ELR (cell line): ENCODE results near the gene METTL18.

Source experiments
- DNase-seq: peaks from one replicate; pipeline ENCODE4 v3.0.0-alpha.2; 2015; ENCODE audit warnings: low read depth

METTL18 gene

DNA sequence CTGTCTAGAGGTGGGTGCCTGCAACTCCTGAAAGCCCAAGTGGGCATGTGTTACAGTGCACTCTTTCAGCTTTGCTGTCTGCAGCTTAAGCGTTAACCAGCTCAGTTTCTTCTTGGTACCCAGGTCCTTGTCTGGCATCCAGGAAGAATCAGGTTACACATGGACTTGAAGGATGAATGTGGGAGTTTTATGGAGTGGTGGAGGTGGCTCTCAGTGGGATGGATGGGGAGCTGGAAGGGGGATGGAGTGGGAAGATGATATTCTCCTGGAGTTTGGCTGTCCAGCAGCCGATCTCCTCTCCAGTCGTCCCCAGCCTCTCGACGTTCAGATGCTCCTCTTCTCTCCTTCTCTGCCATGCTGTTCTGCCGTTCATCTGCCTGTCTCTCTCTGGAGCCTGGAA is 9.4 kb downstream of the METTL18 start:
- no peak for DNase-seq

DNA sequence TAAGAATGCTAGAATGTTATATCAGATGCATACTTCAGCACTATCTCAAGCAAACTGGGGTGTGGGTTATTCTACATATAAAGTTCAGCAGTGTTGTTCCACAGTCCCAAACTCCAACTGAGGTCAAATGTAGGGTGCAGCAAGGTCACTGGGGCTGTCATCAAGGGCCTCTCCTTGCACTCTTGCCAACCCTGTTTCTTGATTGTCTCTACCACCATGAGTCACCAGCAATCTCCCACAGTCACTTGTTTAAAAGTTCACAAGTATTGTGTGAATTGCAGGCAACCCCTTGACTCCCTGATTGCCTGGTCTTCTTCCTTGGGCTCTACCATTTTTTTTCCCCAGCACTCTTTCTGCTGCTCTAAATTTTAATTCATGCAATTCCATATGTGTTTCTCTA is 10.6 kb downstream of the METTL18 start:
- no peak for DNase-seq

DNA sequence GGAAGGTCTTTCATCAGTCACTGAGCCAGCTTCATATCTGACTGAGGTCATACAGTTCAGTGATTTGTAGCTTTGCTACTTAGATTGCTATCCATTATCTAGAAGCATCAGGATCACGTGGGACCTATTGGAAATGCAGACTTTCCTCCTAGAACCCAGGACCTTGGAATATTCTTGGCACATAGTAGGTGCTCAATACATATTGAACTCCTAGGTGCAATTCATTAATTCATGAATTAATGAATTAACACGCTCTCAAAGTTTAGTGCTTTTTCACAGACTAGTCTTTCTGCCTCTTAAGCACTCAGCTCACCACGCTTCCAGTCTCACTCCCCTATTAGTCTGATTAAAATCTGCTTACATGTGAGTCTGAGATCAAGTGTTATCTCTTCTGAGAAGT is 12.1 kb downstream of the METTL18 start:
- no peak for DNase-seq

DNA sequence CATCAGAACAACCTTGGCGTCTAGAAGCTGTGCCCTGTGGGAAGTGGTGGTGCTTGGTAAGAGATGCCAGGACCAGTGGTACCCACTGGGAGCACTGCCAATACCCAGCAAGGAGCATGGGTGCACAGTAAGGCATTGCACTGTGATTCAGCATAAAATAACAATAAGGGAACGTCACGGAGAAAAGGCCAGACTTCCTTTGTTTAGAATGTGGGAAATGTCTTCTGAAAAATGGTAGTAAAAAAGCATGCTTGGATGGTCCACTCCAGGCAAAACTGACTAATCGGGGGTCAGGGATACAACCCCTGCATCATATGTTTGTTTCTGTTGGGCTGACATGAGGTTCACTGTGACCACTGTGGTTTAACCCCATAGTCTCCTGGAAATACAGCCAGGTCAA is 14.7 kb downstream of the METTL18 start:
- DNase-seq = peak; percentile 42

DNA sequence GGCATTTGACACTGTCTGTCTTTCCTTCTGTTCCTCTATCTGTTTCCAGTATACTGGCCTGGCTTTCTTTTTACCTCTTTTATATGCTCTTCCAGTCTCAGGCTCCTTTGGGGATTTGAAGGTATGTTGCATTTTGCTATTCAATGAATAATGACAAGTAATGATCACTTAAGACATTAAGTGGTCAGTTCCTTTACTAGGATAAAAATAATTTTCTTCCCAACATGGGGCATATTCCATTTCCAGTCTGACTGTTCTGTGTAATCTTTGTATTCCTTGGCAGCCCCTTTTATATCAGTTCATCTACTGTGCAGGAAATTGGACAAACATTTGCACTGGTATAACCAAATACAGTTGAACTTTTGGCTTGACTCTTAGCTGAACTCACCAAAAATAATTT is 15.6 kb downstream of the METTL18 start:
- no peak for DNase-seq

DNA sequence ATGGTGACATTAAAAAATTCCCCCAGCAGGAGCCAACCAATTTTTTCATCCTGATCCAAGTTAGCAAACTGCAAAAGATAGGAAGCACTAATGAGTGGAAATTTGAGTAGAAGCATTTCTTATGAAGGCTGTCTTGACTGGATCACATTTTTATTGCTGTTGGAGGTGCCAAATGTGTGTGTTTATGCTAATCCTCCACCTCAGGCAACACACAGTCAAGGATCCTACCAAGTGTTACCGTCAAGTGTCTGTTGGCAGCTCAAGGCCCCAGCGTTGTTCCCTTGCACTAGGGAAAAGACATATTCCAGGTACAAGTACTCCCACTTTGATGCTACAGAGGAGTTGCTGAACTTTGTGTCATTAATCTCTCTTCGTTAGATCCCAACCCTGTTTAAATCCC is 18.3 kb downstream of the METTL18 start:
- no peak for DNase-seq

DNA sequence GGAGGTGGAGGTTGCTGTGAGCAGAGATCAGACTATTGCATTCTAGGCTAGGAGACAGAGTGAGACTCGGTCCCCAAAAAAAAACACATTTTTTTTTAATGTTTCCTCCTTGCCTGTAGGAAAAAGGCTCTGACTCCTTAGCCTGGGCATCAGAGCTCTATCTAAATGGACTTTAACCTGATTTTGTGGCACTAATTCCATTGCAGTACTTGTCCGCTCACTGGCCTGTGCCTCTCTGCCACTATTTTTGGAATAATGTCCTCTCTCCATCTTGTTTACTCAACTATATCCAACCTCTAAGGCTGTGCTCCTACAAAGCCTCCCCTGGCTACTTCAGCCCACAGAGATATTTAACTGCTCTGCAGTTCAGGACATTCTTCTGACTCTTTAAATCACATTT is 26.5 kb downstream of the METTL18 start:
- no peak for DNase-seq

DNA sequence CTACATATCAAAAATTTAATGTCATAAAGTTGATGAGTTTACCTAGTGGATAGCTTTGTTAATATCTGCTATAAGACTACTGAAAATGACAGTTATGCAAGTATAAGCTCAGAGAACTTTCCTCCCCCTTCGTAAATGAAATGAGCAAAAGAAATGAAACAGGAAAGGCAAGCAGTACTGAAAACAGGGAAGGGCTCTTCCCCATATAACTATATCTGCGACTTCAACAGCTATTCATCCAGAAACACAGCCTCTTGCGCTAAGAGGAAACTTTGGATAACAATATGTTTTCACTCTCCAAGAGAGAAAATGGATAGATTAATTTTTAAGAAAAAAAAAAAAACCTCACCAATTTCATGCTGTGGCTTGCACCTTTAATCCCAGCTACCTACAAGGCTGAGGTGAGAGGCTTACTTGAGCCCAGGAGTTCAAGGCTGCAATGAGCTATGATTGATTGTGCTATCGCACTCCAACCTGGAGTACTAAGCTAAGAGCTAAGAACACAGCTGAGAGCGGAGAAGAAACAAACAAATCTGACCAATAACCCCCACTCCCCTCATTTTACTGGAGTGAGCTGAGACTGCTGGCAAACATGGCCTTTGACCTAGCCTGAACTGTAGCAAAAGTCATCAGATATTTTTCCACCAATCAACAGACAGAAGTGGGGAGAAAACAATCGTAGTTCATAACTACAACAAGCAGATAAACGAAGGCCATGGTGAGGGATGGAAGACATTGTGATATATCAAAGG is 29.0 kb downstream of the METTL18 start:
- DNase-seq = no peak

DNA sequence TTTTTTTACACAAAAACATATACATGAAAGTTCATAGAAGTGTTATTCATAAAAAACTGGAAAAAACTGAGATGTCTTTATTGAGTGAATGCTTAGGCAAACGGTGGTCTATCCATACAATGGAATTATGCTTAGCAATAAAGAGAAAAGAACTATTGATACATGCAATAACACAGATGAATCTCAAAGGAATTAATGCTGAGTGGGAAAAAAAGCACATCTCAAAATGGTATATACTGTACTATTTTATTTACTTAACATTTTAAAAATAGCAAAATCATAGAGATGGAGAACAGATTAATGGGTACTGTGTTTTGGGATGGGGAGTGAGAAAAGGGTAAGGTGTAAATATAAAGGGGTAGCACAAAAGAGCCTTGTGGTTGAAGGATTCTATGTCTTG is 29.8 kb downstream of the METTL18 start:
- DNase-seq = no peak

DNA sequence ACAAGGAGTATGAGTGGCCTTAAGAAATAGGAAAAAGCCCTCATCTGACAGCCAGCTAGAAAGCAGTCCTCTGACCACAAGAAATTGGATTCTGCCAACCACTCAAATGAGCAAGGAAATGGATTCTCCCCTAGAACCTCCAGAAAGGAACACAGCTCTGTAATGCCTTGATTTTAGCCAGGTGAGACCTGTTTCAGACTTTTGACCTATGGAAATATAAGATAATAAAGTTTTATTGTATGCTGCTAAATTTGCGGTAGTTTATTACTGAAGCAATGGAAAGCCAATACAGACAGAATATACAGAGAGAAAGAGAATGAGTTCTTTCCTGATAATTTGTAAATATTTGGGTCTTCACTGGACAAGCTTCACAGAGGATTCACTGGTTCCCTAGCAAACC is 32.0 kb downstream of the METTL18 start:
- no peak for DNase-seq

DNA sequence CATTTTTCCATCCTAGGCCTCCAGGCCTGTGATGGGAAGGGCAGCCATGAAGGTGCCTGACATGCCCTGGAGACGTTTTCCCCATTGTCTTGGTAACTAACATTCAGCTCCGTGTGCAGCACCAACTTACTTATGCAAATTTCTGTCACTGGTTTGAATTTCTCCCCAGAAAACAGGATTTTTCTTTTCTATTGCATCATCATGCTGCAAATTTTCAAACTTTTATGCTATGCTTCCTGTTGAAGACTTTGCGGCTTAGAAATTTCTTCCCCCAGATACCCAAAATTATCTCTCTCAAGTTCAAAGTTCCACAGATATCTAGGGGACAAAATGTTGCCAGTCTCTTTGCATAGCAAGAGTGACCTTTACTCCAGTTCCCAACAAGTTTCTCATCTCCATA is 35.7 kb downstream of the METTL18 start:
- DNase-seq = no peak

DNA sequence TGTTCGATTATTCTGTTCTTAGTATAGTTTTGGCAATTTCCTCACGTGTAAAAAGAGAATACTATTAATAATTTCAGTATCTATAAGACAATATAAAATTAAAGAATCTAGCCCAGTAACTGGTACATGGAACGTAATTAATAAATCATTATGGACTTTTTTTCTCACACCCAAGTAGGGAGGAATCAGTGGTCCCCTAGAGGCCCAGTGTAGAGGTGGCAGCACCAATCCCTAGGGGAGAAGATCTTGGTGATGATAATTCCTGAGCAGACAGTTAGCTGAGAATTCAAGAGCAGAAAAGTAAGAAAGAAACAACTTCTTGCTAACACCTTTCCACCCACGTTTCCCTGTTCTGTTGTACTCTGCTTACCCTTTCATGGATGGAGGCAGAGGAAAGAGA is 41.2 kb downstream of the METTL18 start:
- no peak for DNase-seq

DNA sequence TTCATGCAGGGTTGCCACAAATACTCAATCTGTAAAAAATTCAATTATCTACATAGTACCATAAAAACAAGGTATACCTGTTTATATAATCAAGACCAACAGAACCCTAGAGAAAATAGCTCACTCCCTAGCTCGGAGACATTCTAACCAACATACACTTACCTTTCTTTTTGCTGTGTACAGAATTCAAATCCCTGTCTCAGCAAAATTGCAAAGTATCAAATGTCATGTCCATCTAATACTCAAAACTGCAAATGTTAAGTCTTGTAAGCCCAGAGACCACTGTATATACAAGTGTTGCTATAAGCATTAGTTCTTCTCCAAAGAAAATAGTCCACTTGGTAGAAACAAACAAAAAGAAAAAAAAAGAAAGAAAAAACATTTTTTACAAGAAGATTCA is 44.7 kb downstream of the METTL18 start:
- DNase-seq = no peak

DNA sequence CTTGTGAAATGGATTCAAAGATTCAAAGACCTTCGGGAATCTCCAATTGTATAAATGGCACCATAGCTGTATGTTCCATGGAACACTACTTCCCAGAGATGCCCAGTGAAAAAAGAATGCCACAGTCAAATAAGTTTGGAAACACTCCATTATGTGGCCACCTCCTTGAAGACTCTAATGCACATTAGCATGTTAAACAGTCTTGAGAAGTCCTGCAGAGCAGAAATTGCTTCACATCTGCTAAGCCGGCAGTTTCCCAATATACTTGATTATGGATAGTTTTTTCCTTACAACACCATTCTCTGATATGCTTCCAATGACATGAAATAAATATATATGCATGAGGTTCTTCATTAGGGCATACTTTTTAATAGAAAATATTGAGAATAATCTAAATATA is 48.2 kb downstream of the METTL18 start:
- no peak for DNase-seq

DNA sequence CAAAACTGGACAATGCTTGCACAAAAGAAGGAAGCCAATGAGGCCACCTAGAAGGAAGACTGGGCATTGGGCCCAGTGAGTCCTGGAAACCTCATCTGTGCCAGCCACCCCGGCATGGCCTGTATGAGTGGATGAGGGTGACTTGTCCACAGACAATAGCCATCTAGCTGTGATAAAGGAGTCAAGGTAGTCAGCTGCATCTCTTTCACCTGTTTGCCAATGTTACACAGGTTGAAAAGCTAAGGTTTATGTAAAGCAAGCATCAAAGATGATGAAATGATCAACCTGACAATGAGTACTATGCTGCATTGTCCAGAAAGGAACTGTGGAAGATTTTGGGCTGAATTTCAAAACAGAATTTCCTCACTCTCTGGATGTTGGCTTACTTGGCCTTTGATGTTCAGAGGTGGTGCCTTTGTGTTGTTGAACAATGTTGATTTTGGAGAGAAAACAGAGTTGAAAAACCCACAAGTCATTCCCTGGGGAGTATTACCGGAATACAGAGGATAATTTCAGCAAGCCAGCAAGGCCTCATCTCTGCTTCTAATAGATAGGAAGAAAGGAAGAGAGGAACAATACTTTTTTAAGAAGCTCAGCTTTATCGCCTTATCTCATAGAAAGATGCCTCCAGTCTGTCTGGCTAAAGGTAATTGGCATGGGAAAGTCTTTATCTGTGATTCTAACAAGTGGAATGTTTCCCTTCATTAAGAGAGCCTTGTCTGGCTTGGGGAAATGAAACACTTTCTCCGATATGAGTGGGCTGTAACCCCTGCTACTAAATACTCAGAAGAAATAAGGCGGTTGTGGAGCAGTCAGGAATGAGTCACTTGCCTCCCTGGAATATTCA is 49.5 kb downstream of the METTL18 start:
- no peak for DNase-seq
